ENCODE results near the gene OR51B5.
"Not testable (repeated sequence)": the region's sequence is repeated elsewhere in the genome, so short reads cannot be mapped to it uniquely, and the experiment has no call there.

Gene OR51B5

GRCh38 chr11:5301846-5302245 is 41.5 kb downstream of the OR51B5 start, which contains the start of gene OR51B4:
Gene OR51B4 (minus strand): TSS chr11:5301946. CDS start chr11:5301946, 0 bp downstream.
- H3K9me3 ChIP-seq (ENCODE audit: control insufficient read depth, low read length), result no peaks in the 10 kb centered on the region
- no peaks in the 10 kb centered on the region for H3K4me1 ChIP-seq (ENCODE audit: control insufficient read depth, insufficient read depth, low read length, poor library complexity, severe bottlenecking)
- H3K36me3 ChIP-seq (ENCODE audit: control insufficient read depth, insufficient read depth, low read length), result no peaks in the 10 kb centered on the region
- H3K27me3 ChIP-seq (replicated peaks; ENCODE audit: control insufficient read depth, insufficient read depth, low read length, poor library complexity, severe bottlenecking), result no peaks in the 10 kb centered on the region
- no peak within 1 kb of the TSS for H3K4me3 ChIP-seq (ENCODE audit: insufficient read depth, low read depth, low read length, poor library complexity, severe bottlenecking)
- DNase-seq, result no peak
- no peak within 1 kb of the TSS for H3K27ac ChIP-seq (ENCODE audit: insufficient read depth, low read length, poor library complexity, severe bottlenecking)

GRCh38 chr11:5300251-5300650 is 43.1 kb downstream of the OR51B5 start:
- DNase-seq, result no peak
- Histone ChIP-seq H3K4me3 (ENCODE audit: insufficient read depth, low read depth, low read length, poor library complexity, severe bottlenecking) (no peak overlapping the region), H3K4me1 (ENCODE audit: control insufficient read depth, insufficient read depth, low read length, poor library complexity, severe bottlenecking) (no peaks in the 10 kb centered on the region), H3K27me3 (replicated peaks; ENCODE audit: control insufficient read depth, insufficient read depth, low read length, poor library complexity, severe bottlenecking) (no peaks in the 10 kb centered on the region), H3K36me3 (ENCODE audit: control insufficient read depth, insufficient read depth, low read length) (no peaks in the 10 kb centered on the region), H3K27ac (ENCODE audit: insufficient read depth, low read length, poor library complexity, severe bottlenecking) (no peak overlapping the region), H3K9me3 (ENCODE audit: control insufficient read depth, low read length) (no peaks in the 10 kb centered on the region)

- Histone ChIP-seq H3K27ac (ENCODE audit: insufficient read depth, low read length, poor library complexity, severe bottlenecking) (no peak overlapping the region), H3K27me3 (replicated peaks; ENCODE audit: control insufficient read depth, insufficient read depth, low read length, poor library complexity, severe bottlenecking) (no peaks in the 10 kb centered on the region), H3K4me3 (ENCODE audit: insufficient read depth, low read depth, low read length, poor library complexity, severe bottlenecking) (no peak overlapping the region), H3K4me1 (ENCODE audit: control insufficient read depth, insufficient read depth, low read length, poor library complexity, severe bottlenecking) (no peaks in the 10 kb centered on the region), H3K36me3 (ENCODE audit: control insufficient read depth, insufficient read depth, low read length) (no peaks in the 10 kb centered on the region), H3K9me3 (ENCODE audit: control insufficient read depth, low read length) (no peaks in the 10 kb centered on the region)
- DNase-seq, result no peak
Observed at GRCh38 chr11:5298451-5298850, 44.9 kb downstream of the OR51B5 start.

GRCh38 chr11:5297721-5298323 is 45.5 kb downstream of the OR51B5 start:
- Histone ChIP-seq H3K4me1 (ENCODE audit: control insufficient read depth, insufficient read depth, low read length, poor library complexity, severe bottlenecking) (no peaks in the 10 kb centered on the region), H3K27me3 (replicated peaks; ENCODE audit: control insufficient read depth, insufficient read depth, low read length, poor library complexity, severe bottlenecking) (no peaks in the 10 kb centered on the region), H3K27ac (ENCODE audit: insufficient read depth, low read length, poor library complexity, severe bottlenecking) (no peak overlapping the region), H3K4me3 (ENCODE audit: insufficient read depth, low read depth, low read length, poor library complexity, severe bottlenecking) (no peak overlapping the region), H3K9me3 (ENCODE audit: control insufficient read depth, low read length) (no peaks in the 10 kb centered on the region), H3K36me3 (ENCODE audit: control insufficient read depth, insufficient read depth, low read length) (no peaks in the 10 kb centered on the region)
- DNase-seq, result no peak

GRCh38 chr11:5294342-5294995 is 48.9 kb downstream of the OR51B5 start:
- not testable (repeated sequence) for H3K36me3 ChIP-seq (ENCODE audit: control insufficient read depth, insufficient read depth, low read length); H3K27ac ChIP-seq (ENCODE audit: insufficient read depth, low read length, poor library complexity, severe bottlenecking); H3K4me3 ChIP-seq (ENCODE audit: insufficient read depth, low read depth, low read length, poor library complexity, severe bottlenecking); H3K9me3 ChIP-seq (ENCODE audit: control insufficient read depth, low read length); DNase-seq; H3K4me1 ChIP-seq (ENCODE audit: control insufficient read depth, insufficient read depth, low read length, poor library complexity, severe bottlenecking); H3K27me3 ChIP-seq (replicated peaks; ENCODE audit: control insufficient read depth, insufficient read depth, low read length, poor library complexity, severe bottlenecking)

- no peaks in the 10 kb centered on the region for H3K36me3 ChIP-seq (ENCODE audit: control insufficient read depth, insufficient read depth, low read length)
- H3K4me1 ChIP-seq (ENCODE audit: control insufficient read depth, insufficient read depth, low read length, poor library complexity, severe bottlenecking), result no peaks in the 10 kb centered on the region
- no peaks in the 10 kb centered on the region for H3K27me3 ChIP-seq (replicated peaks; ENCODE audit: control insufficient read depth, insufficient read depth, low read length, poor library complexity, severe bottlenecking)
- H3K9me3 ChIP-seq (ENCODE audit: control insufficient read depth, low read length), result no peaks in the 10 kb centered on the region
- H3K4me3 ChIP-seq (ENCODE audit: insufficient read depth, low read depth, low read length, poor library complexity, severe bottlenecking), result no peak overlapping the region
- DNase-seq, result no peak
- no peak overlapping the region for H3K27ac ChIP-seq (ENCODE audit: insufficient read depth, low read length, poor library complexity, severe bottlenecking)
Observed at GRCh38 chr11:5293028-5293427, 50.3 kb downstream of the OR51B5 start.
